Measurements from ENCODE around the gene ELF5. TPM values are rescaled to one million over a fixed set of nuclear protein-coding genes. Genes with fewer than 3 reads are reported as not detected.

Gene ELF5
- total RNA-seq, 6 donors from 2014 or later, result 1.2 to 29.3 (median 8.5) TPM

- no peaks in the 10 kb centered on the region for H3K36me3 ChIP-seq
- H3K4me1 ChIP-seq, result peaks cover 0 to under 1% (median 0%) of the 10 kb centered on the region in 4 donors
- H3K27ac ChIP-seq, result no peak overlapping the region
- H3K4me3 ChIP-seq, result no peak overlapping the region
- no peaks in the 10 kb centered on the region for H3K9me3 ChIP-seq
- DNase-seq (no peak), ATAC-seq (ENCODE audit: low FRiP score in 2 of 2) (no peak)
- TF ChIP-seq EP300 (IDR thresholded peaks at IDR 0.05), result no peak
- TF ChIP-seq CTCF (IDR thresholded peaks at IDR 0.05), result no peak
- TF ChIP-seq POLR2AphosphoS5 (IDR thresholded peaks at IDR 0.05), result no peak
- no peak for TF ChIP-seq POLR2A (IDR thresholded peaks at IDR 0.05)
- 79 to 92% methylated on average over 7 of the region's 7 CpGs for WGBS, 2 donors
- no peaks in the 10 kb centered on the region for H3K27me3 ChIP-seq
Observed at GRCh38 chr11:34487430-34487829, 26.2 kb downstream of the ELF5 start.

GRCh38 chr11:34483106-34483874, 30.3 kb downstream of the ELF5 start:
- Histone ChIP-seq H3K4me1 (no peaks in the 10 kb centered on the region), H3K4me3 (no peak overlapping the region), H3K27me3 (no peaks in the 10 kb centered on the region), H3K36me3 (no peaks in the 10 kb centered on the region), H3K27ac (no peak overlapping the region), H3K9me3 (no peaks in the 10 kb centered on the region)
- ATAC-seq (ENCODE audit: low FRiP score in 2 of 2) (peak in 1 of 2 donors; percentile 19), DNase-seq (no peak)
- TF ChIP-seq EP300 (IDR thresholded peaks at IDR 0.05), result no peak
- no peak for TF ChIP-seq POLR2AphosphoS5 (IDR thresholded peaks at IDR 0.05)
- no peak for TF ChIP-seq CTCF (IDR thresholded peaks at IDR 0.05)
- TF ChIP-seq POLR2A (IDR thresholded peaks at IDR 0.05), result no peak
- 87 to 89% methylated on average over 9 of the region's 9 CpGs for WGBS, 2 donors

GRCh38 chr11:34481307-34481706, 32.3 kb downstream of the ELF5 start:
- ATAC-seq (ENCODE audit: low FRiP score in 2 of 2) (no peak), DNase-seq (no peak)
- Histone ChIP-seq H3K9me3 (no peaks in the 10 kb centered on the region), H3K27me3 (no peaks in the 10 kb centered on the region), H3K4me1 (no peaks in the 10 kb centered on the region), H3K36me3 (no peaks in the 10 kb centered on the region), H3K27ac (no peak overlapping the region), H3K4me3 (no peak overlapping the region)
- TF ChIP-seq POLR2A (IDR thresholded peaks at IDR 0.05) (no peak), CTCF (IDR thresholded peaks at IDR 0.05) (no peak), POLR2AphosphoS5 (IDR thresholded peaks at IDR 0.05) (no peak), EP300 (IDR thresholded peaks at IDR 0.05) (no peak)
- 65 to 84% methylated on average over 3 of the region's 3 CpGs for WGBS, 2 donors

- Histone ChIP-seq H3K4me3 (no peak overlapping the region), H3K27ac (no peak overlapping the region)
- no peak for ATAC-seq (ENCODE audit: low FRiP score in 2 of 2)
Observed at GRCh38 chr11:34480314-34480713, 33.3 kb downstream of the ELF5 start.

More at GRCh38 chr11:34480314-34480713, 33.3 kb downstream of the ELF5 start:
- Histone ChIP-seq H3K4me1 (peaks cover 0 to 4% (median 0%) of the 10 kb centered on the region in 4 donors), H3K9me3 (no peaks in the 10 kb centered on the region), H3K36me3 (no peaks in the 10 kb centered on the region), H3K27me3 (no peaks in the 10 kb centered on the region)
- 38 to 40% methylated on average over 3 of the region's 3 CpGs for WGBS, 2 donors
- no peak for TF ChIP-seq POLR2A (IDR thresholded peaks at IDR 0.05)
- TF ChIP-seq CTCF (IDR thresholded peaks at IDR 0.05), result no peak
- no peak for TF ChIP-seq EP300 (IDR thresholded peaks at IDR 0.05)
- no peak for TF ChIP-seq POLR2AphosphoS5 (IDR thresholded peaks at IDR 0.05)
- no peak for DNase-seq
